ENCODE data around the gene KDM4B. TPM values are rescaled to one million over a fixed set of nuclear protein-coding genes. Genes with fewer than 3 reads are reported as not detected.

Gene KDM4B
- total and polyA plus RNA-seq, 4 experiments from 2014 or later = 3.2 to 50.4 (median 29.9) TPM

DNA sequence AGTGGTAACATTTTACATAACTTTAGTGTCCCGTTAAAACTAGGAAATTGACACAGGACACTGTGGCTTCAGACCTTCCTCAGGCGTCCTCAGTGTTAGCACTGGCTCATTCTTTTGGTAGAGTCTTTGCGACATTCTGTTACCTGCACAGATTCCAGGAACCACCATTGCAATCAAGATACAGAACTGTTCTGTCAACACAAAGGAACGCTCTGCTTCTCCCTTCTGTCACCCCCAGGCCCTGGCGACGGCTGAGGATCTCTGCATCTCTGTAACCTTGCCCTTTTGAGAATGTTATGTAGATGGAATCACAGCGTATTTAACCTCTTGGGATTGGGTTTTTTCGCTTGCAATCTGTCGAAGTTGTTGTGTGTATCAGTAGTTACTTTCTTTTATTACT, 22.6 kb downstream of the KDM4B start:
- no peak overlapping the region for H3K27ac ChIP-seq (ENCODE audit: low read depth, low read length)
- peaks cover 3% of the 10 kb centered on the region for H3K4me1 ChIP-seq (ENCODE audit: insufficient read depth, low read length)
- H3K27me3 ChIP-seq (ENCODE audit: insufficient read depth, low read length) = no peaks in the 10 kb centered on the region
- ChIA-PET CTCF (ENCODE audit: partially characterized antibody) (no interaction called here), POLR2A (ENCODE audit: partially characterized antibody) (no interaction called here)
- no peaks in the 10 kb centered on the region for H3K27me3 Mint-ChIP-seq
- H3K4me3 ChIP-seq (ENCODE audit: low read length in 2 of 2) = no peak overlapping the region
- H3K27ac Mint-ChIP-seq = peak overlapping the region in 1 of 7 donors; percentile 32
- H3K36me3 Mint-ChIP-seq = peaks cover 29 to 30% of the 10 kb centered on the region in 2 donors
- intact Hi-C loops (cut with micrococcal nuclease) = no loop called here
- no peak for DNase-seq
- H3K9me3 ChIP-seq (ENCODE audit: control insufficient read depth in 1 of 2, low read length in 2 of 2) = no peaks in the 10 kb centered on the region
- H3K9me3 Mint-ChIP-seq = peaks cover 0 to 10% (median under 1%) of the 10 kb centered on the region in 8 donors
- H3K4me3 Mint-ChIP-seq = no peak overlapping the region
- H3K4me1 Mint-ChIP-seq = peaks cover 13 to 42% (median 18%) of the 10 kb centered on the region in 4 donors
- H3K36me3 ChIP-seq (ENCODE audit: insufficient read depth, low read length) = no peaks in the 10 kb centered on the region

DNA sequence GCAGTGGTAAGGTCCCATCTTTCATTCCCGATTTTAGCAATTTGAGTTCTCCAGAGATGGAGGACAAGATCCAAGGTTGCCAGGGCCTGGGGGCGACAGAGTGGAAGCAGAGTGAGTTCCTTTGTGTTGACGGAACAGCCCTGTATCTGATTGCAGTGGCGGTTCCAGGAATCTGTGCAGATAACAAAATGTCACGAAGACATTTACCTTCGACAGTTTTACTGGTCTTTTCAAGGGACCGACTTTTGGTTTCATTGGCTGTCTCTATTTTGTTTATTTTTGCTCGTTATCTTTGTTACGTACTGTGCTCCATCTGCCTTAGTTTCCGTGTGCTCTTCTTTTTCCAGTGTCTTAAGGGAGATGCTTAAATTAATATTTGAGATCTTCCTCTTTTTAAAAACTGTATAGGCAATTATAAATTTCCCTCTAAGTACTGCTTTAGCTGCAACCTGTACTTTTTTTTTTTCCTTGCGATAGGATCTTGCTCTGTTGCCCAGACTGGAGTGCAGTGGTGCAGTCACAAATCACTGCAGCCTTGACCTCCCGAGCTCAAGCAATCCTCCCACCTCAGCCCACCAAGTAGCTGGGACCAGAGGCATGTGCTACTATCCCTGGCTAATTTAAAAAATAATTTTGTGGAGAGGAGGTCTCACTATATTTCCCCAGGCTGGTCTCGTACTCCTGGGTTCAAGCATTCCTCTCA, 23.2 kb downstream of the KDM4B start:
- Mint-ChIP-seq H3K36me3 (peaks cover 30 to 32% of the 10 kb centered on the region in 2 donors), H3K4me3 (no peak overlapping the region), H3K27ac (no peak overlapping the region), H3K9me3 (peaks cover 0 to 10% (median under 1%) of the 10 kb centered on the region in 8 donors), H3K27me3 (no peaks in the 10 kb centered on the region), H3K4me1 (peaks cover 13 to 38% (median 17%) of the 10 kb centered on the region in 4 donors)
- no peak overlapping the region for H3K27ac ChIP-seq (ENCODE audit: low read depth, low read length)
- intact Hi-C loops (cut with micrococcal nuclease) = no loop called here
- ChIA-PET POLR2A (ENCODE audit: partially characterized antibody) (no interaction called here), CTCF (ENCODE audit: partially characterized antibody) (no interaction called here)
- no peaks in the 10 kb centered on the region for H3K9me3 ChIP-seq (ENCODE audit: control insufficient read depth in 1 of 2, low read length in 2 of 2)
- no peak for DNase-seq
- no peak overlapping the region for H3K4me3 ChIP-seq (ENCODE audit: low read length in 2 of 2)
- H3K36me3 ChIP-seq (ENCODE audit: insufficient read depth, low read length) = no peaks in the 10 kb centered on the region
- no peaks in the 10 kb centered on the region for H3K27me3 ChIP-seq (ENCODE audit: insufficient read depth, low read length)
- peaks cover 3% of the 10 kb centered on the region for H3K4me1 ChIP-seq (ENCODE audit: insufficient read depth, low read length)

DNA sequence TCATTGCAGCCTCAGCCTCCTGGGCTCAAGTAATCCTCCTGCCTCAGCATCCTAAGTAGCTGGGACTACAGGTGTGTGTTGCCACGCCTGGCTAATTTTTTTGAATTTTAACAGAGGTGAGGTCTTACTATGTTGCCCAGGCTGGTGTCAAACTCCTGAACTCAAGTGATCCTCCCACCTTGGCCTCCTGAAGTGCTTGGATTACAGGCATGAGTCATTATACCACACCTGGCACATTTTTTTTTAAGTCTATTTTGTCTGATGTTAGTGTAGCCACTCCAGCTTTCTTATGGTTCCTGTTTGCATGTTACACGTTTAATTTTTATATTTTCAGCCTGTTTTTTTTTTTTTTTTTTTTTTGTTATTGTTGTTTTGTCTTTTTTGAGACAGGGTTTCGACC, 24.8 kb downstream of the KDM4B start:
- no peak for DNase-seq
- Mint-ChIP-seq H3K36me3 (peaks cover 30 to 35% of the 10 kb centered on the region in 2 donors), H3K4me3 (no peak overlapping the region), H3K27ac (peak overlapping the region in 1 of 7 donors; percentile 30), H3K27me3 (no peaks in the 10 kb centered on the region), H3K4me1 (peaks cover 8 to 31% (median 12%) of the 10 kb centered on the region in 4 donors), H3K9me3 (peaks cover 0 to 10% (median under 1%) of the 10 kb centered on the region in 8 donors)
- Histone ChIP-seq H3K4me1 (ENCODE audit: insufficient read depth, low read length) (no peaks in the 10 kb centered on the region), H3K4me3 (ENCODE audit: low read length in 2 of 2) (no peak overlapping the region), H3K27ac (ENCODE audit: low read depth, low read length) (no peak overlapping the region), H3K36me3 (ENCODE audit: insufficient read depth, low read length) (no peaks in the 10 kb centered on the region), H3K27me3 (ENCODE audit: insufficient read depth, low read length) (no peaks in the 10 kb centered on the region), H3K9me3 (ENCODE audit: control insufficient read depth in 1 of 2, low read length in 2 of 2) (no peaks in the 10 kb centered on the region)
- intact Hi-C loops (cut with micrococcal nuclease) = no loop called here
- ChIA-PET CTCF (ENCODE audit: partially characterized antibody) (no interaction called here), POLR2A (ENCODE audit: partially characterized antibody) (no interaction called here)

- intact Hi-C loops (cut with micrococcal nuclease) = no loop called here
- Mint-ChIP-seq H3K27me3 (no peaks in the 10 kb centered on the region), H3K9me3 (peaks cover 0 to 8% (median under 1%) of the 10 kb centered on the region in 8 donors), H3K4me3 (no peak overlapping the region), H3K36me3 (peaks cover 24 to 33% of the 10 kb centered on the region in 2 donors), H3K4me1 (peaks cover 12 to 25% (median 16%) of the 10 kb centered on the region in 4 donors), H3K27ac (peak overlapping the region in 1 of 7 donors; percentile 29)
- CTCF ChIA-PET (ENCODE audit: partially characterized antibody) = no interaction called here
- Histone ChIP-seq H3K36me3 (ENCODE audit: insufficient read depth, low read length) (no peaks in the 10 kb centered on the region), H3K4me3 (ENCODE audit: low read length in 2 of 2) (no peak overlapping the region), H3K27me3 (ENCODE audit: insufficient read depth, low read length) (no peaks in the 10 kb centered on the region), H3K4me1 (ENCODE audit: insufficient read depth, low read length) (no peaks in the 10 kb centered on the region), H3K9me3 (ENCODE audit: control insufficient read depth in 1 of 2, low read length in 2 of 2) (no peaks in the 10 kb centered on the region), H3K27ac (ENCODE audit: low read depth, low read length) (no peak overlapping the region)
- no peak for DNase-seq
- POLR2A ChIA-PET (ENCODE audit: partially characterized antibody) = no interaction called here
Observed at GRCh38 chr19:4996701-4997100, 27.8 kb downstream of the KDM4B start.

DNA sequence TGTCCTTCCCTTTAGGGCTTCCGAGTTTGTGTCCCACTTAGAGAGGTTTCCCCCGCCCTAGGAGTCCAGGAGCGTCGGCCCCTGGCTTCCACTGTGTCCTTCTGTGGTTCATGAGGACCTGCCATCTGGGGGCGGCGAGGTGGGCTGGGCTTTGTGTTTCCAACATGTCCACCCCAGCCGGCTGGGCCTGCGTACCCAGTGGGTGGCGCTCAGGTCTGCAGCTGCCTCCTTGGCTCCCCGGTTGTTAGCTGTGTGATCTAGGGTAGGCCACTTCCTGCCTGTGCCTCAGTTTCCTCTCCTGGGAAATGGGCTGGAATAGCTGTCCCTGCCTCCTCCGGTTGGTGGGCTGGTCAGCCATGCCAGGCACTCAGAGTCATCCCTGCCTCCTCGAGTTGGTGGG, 28.4 kb downstream of the KDM4B start:
- Mint-ChIP-seq H3K9me3 (peaks cover 0 to 8% (median under 1%) of the 10 kb centered on the region in 8 donors), H3K4me1 (peaks cover 14 to 27% (median 17%) of the 10 kb centered on the region in 4 donors), H3K36me3 (peaks cover 18 to 33% of the 10 kb centered on the region in 2 donors), H3K27me3 (no peaks in the 10 kb centered on the region), H3K27ac (no peak overlapping the region), H3K4me3 (no peak overlapping the region)
- no peak for DNase-seq
- ChIA-PET CTCF (ENCODE audit: partially characterized antibody) (no interaction called here), POLR2A (ENCODE audit: partially characterized antibody) (no interaction called here)
- intact Hi-C loops (cut with micrococcal nuclease) = no loop called here
- Histone ChIP-seq H3K36me3 (ENCODE audit: insufficient read depth, low read length) (no peaks in the 10 kb centered on the region), H3K9me3 (ENCODE audit: control insufficient read depth in 1 of 2, low read length in 2 of 2) (no peaks in the 10 kb centered on the region), H3K4me3 (ENCODE audit: low read length in 2 of 2) (no peak overlapping the region), H3K27ac (ENCODE audit: low read depth, low read length) (no peak overlapping the region), H3K27me3 (ENCODE audit: insufficient read depth, low read length) (no peaks in the 10 kb centered on the region), H3K4me1 (ENCODE audit: insufficient read depth, low read length) (no peaks in the 10 kb centered on the region)

- DNase-seq = no peak
- intact Hi-C loops (cut with micrococcal nuclease) = no loop called here
- Mint-ChIP-seq H3K27me3 (no peaks in the 10 kb centered on the region), H3K9me3 (peaks cover 0 to 3% (median 0%) of the 10 kb centered on the region in 8 donors), H3K36me3 (peaks cover 8 to 20% of the 10 kb centered on the region in 2 donors), H3K27ac (peak overlapping the region in 4 of 7 donors; percentile 2 to 53 (median 29)), H3K4me1 (peaks cover 12 to 32% (median 14%) of the 10 kb centered on the region in 4 donors), H3K4me3 (no peak overlapping the region)
- Histone ChIP-seq H3K27ac (ENCODE audit: low read depth, low read length) (no peak overlapping the region), H3K36me3 (ENCODE audit: insufficient read depth, low read length) (no peaks in the 10 kb centered on the region), H3K4me3 (ENCODE audit: low read length in 2 of 2) (no peak overlapping the region), H3K27me3 (ENCODE audit: insufficient read depth, low read length) (no peaks in the 10 kb centered on the region), H3K9me3 (ENCODE audit: control insufficient read depth in 1 of 2, low read length in 2 of 2) (no peaks in the 10 kb centered on the region), H3K4me1 (ENCODE audit: insufficient read depth, low read length) (no peaks in the 10 kb centered on the region)
- CTCF ChIA-PET (ENCODE audit: partially characterized antibody) = interaction anchor here (0.9 to 1.7 kb wide), 2 partner anchors 14 to 128 kb away, joined by 4 read pairs; no protein-coding TSS in a partner anchor
- POLR2A ChIA-PET (ENCODE audit: partially characterized antibody) = no interaction called here
Observed at GRCh38 chr19:5000120-5000611, 31.3 kb downstream of the KDM4B start.

DNA sequence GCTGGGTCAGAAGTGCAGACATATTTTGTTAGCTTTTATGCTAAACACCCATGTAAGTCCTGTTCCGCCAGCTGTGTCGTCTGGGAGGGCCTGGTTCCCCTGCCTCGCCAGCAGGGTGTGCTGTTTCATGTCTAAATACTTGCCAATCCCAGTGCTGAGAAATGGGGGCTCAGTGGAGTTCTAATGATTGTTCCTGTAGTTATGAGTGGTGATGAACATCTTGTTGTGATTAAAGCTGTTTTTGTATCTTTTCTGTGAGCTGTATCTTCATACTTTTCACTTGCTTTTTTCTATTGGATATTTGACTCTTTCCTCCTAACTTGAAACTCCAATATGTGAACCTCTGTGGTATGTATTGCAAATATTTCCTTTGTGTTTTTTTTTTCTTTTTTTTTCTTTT, 32.7 kb downstream of the KDM4B start:
- Mint-ChIP-seq H3K27ac (peak overlapping the region in 1 of 7 donors; percentile 79), H3K36me3 (peaks cover 3 to 11% of the 10 kb centered on the region in 2 donors), H3K4me1 (peaks cover 12 to 27% (median 16%) of the 10 kb centered on the region in 4 donors), H3K4me3 (no peak overlapping the region), H3K9me3 (peaks cover 0 to 3% (median 0%) of the 10 kb centered on the region in 8 donors), H3K27me3 (no peaks in the 10 kb centered on the region)
- peak in 4 of 5 donors; percentile 6 to 19 (median 12) for DNase-seq
- Histone ChIP-seq H3K4me1 (ENCODE audit: insufficient read depth, low read length) (no peaks in the 10 kb centered on the region), H3K27me3 (ENCODE audit: insufficient read depth, low read length) (no peaks in the 10 kb centered on the region), H3K4me3 (ENCODE audit: low read length in 2 of 2) (no peak overlapping the region), H3K36me3 (ENCODE audit: insufficient read depth, low read length) (no peaks in the 10 kb centered on the region), H3K9me3 (ENCODE audit: control insufficient read depth in 1 of 2, low read length in 2 of 2) (no peaks in the 10 kb centered on the region), H3K27ac (ENCODE audit: low read depth, low read length) (no peak overlapping the region)
- intact Hi-C loops (cut with micrococcal nuclease) = no loop called here
- ChIA-PET CTCF (ENCODE audit: partially characterized antibody) (interaction anchor here (0.5 to 1.7 kb wide), 12 partner anchors 13 to 725 kb away, joined by 3 to 11 read pairs (median 4); no protein-coding TSS in a partner anchor), POLR2A (ENCODE audit: partially characterized antibody) (interaction anchor here (0.6 to 1.0 kb wide), 2 partner anchors 30 kb away, joined by 3 read pairs; no protein-coding TSS in a partner anchor)

Data from CD4-positive, alpha-beta memory T cell (primary cell).